ENCODE data around the gene MRC1.

GRCh38 chr10:17847585-17848296, 38.6 kb downstream of the MRC1 start:
- TF ChIP-seq CTCF (conservative IDR thresholded peaks at IDR 0.05): peak; percentile 61
- no peak for TF ChIP-seq EZH2 (IDR thresholded peaks at IDR 0.05; ENCODE audit: low read depth)
